Activated CD4-positive, alpha-beta T cell treated with anti-CD3 and anti-CD28 coated beads, Interleukin-2, amount 10 ng/mL, durations not matched to agents 24 days and 14 days (primary cell): Measurements from ENCODE around the gene MMP15. TPM values are rescaled to one million over a fixed set of nuclear protein-coding genes. Genes with fewer than 3 reads are reported as not detected.

Source experiments
- DNase-seq: peaks from one replicate; pipeline ENCODE4 v3.0.0; 2022
- H3K27ac Mint-ChIP-seq: one replicate; pipeline ENCODE4 v1.8.0; 2022; ENCODE audit warnings: mild to moderate bottlenecking, mixed read lengths
- H3K27me3 Mint-ChIP-seq: one replicate; pipeline ENCODE4 v1.8.0; 2022; ENCODE audit warnings: mixed read lengths
- H3K36me3 Mint-ChIP-seq: one replicate; pipeline ENCODE4 v1.8.0; 2022; ENCODE audit warnings: low read depth, mild to moderate bottlenecking, mixed read lengths
- H3K4me1 Mint-ChIP-seq: one replicate; pipeline ENCODE4 v1.8.0; 2021; ENCODE audit warnings: mixed read lengths
- H3K4me3 Mint-ChIP-seq: one replicate; pipeline ENCODE4 v1.8.0; 2022; ENCODE audit warnings: mild to moderate bottlenecking, moderate library complexity, mixed read lengths
- H3K9me3 Mint-ChIP-seq: one replicate; pipeline ENCODE4 v1.8.0; 2021; ENCODE audit warnings: mixed read lengths
- intact Hi-C: fragments of 100-400 bp; cut with micrococcal nuclease; formaldehyde crosslinking; loops from one replicate; pipeline ENCODE4 v1.15.1; 2023
- total RNA-seq: library from RNA; stranded (reverse); gene quantifications from 2 replicates; pipeline ENCODE4 v1.2.3, GENCODE V29; 2022

MMP15 gene
- total RNA-seq, 1 donor from 2014 or later: 0.89 TPM

DNA sequence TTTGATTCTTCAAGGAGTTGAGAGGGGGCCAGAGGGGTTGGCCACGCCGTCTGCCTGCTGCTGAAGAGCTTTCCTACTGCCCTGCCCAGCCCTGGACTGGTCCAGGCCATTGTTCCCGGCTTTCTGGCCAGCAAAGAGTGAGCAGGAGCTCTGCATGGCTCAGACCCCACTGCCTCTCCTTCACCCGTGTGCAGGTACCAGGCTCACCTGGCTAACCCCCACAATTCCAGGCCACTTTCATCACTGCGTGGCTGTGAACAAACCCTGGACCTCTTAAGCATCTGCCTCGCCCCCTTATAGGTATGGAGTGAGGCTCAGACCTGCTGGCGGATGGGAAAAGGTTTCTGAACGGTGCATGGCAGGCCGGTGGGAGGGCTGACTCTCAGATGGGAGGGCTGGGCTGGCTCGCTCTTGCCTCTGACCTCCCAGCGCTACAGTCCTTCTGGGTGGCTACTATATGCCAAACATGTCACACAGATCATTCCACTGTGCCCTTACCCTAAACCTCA is 33.9 kb upstream of the MMP15 start:
- no peaks in the 10 kb centered on the region for H3K9me3 Mint-ChIP-seq
- intact Hi-C loops: no loop called here

DNA sequence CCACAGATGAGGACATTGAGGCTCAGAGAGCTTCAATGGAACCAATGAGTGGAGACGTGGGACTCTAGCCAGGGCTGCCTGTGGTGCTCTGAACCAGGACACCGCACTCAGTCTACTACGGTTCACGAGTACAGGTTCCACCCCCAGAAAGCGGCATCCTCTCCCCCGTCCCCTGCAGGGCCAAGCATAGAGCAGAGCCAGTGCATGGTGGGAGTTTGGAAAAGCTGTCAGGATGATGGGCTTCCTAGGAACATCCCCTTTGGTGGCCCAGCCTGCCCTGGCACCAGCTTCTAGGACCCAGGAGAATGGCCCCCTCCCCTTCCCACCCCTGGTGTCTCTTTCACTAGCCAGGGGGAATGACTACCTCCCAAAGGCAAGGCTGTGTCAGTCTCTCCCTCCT is 33.5 kb upstream of the MMP15 start:
- H3K4me1 Mint-ChIP-seq: peaks cover 16% of the 10 kb centered on the region
- DNase-seq: no peak
- H3K4me3 Mint-ChIP-seq: no peak overlapping the region
- intact Hi-C loops: no loop called here
- no peaks in the 10 kb centered on the region for H3K9me3 Mint-ChIP-seq
- no peak overlapping the region for H3K27ac Mint-ChIP-seq
- H3K27me3 Mint-ChIP-seq: no peaks in the 10 kb centered on the region
- peaks cover 13% of the 10 kb centered on the region for H3K36me3 Mint-ChIP-seq

More for the DNA sequence above, 33.9 kb upstream of the MMP15 start:
- Mint-ChIP-seq H3K4me1 (peaks cover 16% of the 10 kb centered on the region), H3K36me3 (peaks cover 12% of the 10 kb centered on the region), H3K27ac (no peak overlapping the region), H3K27me3 (no peaks in the 10 kb centered on the region), H3K4me3 (no peak overlapping the region)
- DNase-seq: no peak

GRCh38 chr16:57993438-57993837 is 32.1 kb upstream of the MMP15 start:
- Mint-ChIP-seq H3K9me3 (no peaks in the 10 kb centered on the region), H3K27ac (no peak overlapping the region), H3K27me3 (no peaks in the 10 kb centered on the region), H3K4me1 (peaks cover 22% of the 10 kb centered on the region), H3K4me3 (no peak overlapping the region), H3K36me3 (peaks cover 20% of the 10 kb centered on the region)
- intact Hi-C loops: no loop called here
- no peak for DNase-seq

GRCh38 chr16:57993897-57994296 is 31.7 kb upstream of the MMP15 start:
- Mint-ChIP-seq H3K4me3 (no peak overlapping the region), H3K4me1 (peaks cover 27% of the 10 kb centered on the region), H3K27me3 (no peaks in the 10 kb centered on the region), H3K36me3 (peaks cover 21% of the 10 kb centered on the region), H3K27ac (no peak overlapping the region), H3K9me3 (no peaks in the 10 kb centered on the region)
- intact Hi-C loops: no loop called here
- no peak for DNase-seq

DNA sequence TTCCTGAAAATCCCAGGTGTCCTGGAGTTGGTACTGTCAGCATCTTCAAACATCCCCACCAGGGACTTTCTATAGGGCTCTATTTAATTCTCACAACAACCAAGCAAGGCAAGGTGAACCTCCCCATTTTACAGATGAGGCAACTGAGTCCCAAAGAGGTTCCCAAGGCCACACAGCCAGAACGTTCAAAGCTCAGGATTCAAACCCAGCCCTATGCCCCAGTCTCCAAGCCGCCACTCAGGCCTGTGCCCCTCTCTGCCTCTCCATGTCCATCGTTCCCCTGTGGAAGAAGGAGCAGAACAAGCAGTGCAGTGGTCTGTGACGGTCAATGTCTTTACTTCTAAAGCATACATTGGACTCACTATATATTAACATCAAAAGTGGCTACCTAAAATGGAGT is 31.2 kb upstream of the MMP15 start:
- DNase-seq: no peak
- intact Hi-C loops: no loop called here
- H3K4me1 Mint-ChIP-seq: peaks cover 31% of the 10 kb centered on the region
- peaks cover 21% of the 10 kb centered on the region for H3K36me3 Mint-ChIP-seq
- peak overlapping the region; percentile 28 for H3K4me3 Mint-ChIP-seq
- H3K27me3 Mint-ChIP-seq: no peaks in the 10 kb centered on the region
- H3K9me3 Mint-ChIP-seq: no peaks in the 10 kb centered on the region
- no peak overlapping the region for H3K27ac Mint-ChIP-seq

DNA sequence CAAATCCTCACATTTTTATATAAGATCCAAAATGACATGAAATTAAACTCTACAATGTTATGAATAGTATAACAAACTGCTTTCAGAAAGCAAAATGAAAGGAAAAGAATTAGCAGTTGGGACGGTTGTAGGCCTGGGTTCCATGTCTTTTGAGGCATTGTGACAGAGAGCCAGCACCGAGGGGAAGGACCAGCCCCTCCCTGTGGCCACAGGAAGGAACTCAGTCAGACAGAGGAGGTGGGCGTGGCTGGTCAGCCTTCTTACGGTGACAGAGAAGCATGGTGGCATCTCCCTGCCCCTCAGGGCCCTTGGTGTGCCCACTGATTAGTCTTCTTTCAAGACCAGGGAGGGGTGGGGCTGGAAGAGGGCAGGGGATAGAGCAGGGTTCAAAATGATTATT is 30.8 kb upstream of the MMP15 start:
- Mint-ChIP-seq H3K9me3 (no peaks in the 10 kb centered on the region), H3K27me3 (no peaks in the 10 kb centered on the region), H3K27ac (no peak overlapping the region), H3K4me3 (peak overlapping the region; percentile 28), H3K4me1 (peaks cover 32% of the 10 kb centered on the region), H3K36me3 (peaks cover 21% of the 10 kb centered on the region)
- DNase-seq: peak; percentile 85
- intact Hi-C loops: loop anchor here (5.0 kb wide), 1 partner anchor 187 kb away; no protein-coding TSS in a partner anchor

- H3K36me3 Mint-ChIP-seq: peaks cover 21% of the 10 kb centered on the region
- no peaks in the 10 kb centered on the region for H3K27me3 Mint-ChIP-seq
- DNase-seq: no peak
- peaks cover 32% of the 10 kb centered on the region for H3K4me1 Mint-ChIP-seq
- H3K9me3 Mint-ChIP-seq: no peaks in the 10 kb centered on the region
- H3K27ac Mint-ChIP-seq: no peak overlapping the region
- intact Hi-C loops: loop anchor here (5.0 kb wide), 1 partner anchor 189 kb away; no protein-coding TSS in a partner anchor
- H3K4me3 Mint-ChIP-seq: no peak overlapping the region
These were observed 29.7 kb upstream of the MMP15 start for GRCh38 chr16:57995721-57996405.

DNA sequence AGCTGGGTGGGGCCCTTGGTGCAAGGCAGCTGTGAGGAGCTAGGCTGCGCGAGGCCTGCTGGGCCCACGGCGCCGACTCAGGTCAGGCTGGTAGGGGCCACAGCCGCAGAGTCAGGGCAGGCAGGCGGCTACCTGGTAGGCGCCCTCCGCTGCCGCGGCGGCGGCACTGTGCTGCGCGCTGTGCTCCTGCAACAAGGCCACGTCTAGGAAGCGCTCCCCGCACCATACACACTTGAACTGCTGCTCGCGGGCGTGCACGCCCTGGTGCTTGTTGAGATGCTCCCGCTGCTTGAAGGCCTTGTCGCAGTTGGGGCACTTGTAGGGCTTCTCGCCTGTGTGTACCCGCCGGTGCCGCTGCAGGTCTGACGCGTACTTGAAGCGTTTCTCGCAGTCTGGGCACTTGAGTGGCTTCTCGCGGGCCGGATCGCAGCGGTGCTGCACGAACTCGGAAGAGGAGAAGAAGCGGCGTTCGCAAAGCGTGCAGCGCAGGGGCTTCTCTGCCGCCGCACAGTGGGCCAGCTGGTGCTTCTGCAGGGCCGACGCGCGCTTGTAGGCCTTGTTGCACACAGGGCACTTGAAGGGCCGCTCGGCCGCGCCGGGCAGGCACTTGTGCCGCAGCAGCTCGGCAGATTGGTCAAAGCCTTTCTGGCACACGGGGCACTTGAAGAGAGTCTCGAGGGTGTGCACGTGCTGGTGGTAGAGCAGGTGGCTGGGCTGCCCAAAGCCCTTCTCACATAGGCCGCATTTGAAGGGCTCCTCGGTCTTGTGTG is 29.0 kb upstream of the MMP15 start:
- Mint-ChIP-seq H3K9me3 (no peaks in the 10 kb centered on the region), H3K36me3 (peaks cover 24% of the 10 kb centered on the region), H3K4me1 (peaks cover 34% of the 10 kb centered on the region), H3K4me3 (no peak overlapping the region), H3K27ac (no peak overlapping the region), H3K27me3 (no peaks in the 10 kb centered on the region)
- DNase-seq: no peak
- intact Hi-C loops: loop anchor here (5.0 kb wide), 1 partner anchor 189 kb away; no protein-coding TSS in a partner anchor

DNA sequence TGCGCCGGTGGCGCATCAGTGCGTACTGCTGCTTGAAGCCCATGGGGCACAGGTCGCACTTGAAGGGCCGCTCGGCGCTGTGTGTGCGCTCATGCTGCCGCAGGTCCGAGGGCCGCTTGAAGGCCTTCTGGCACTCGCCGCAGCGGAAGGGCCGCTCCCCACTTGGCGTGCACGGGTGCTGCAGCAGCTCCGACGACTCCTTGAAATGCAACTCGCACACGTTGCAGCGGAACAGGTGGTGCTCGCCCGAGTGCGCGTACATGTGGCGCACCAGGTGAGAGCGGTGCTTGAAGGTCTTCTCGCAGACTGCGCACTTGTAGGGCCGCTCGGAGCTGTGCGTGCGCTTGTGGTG is 28.4 kb upstream of the MMP15 start:
- Mint-ChIP-seq H3K27me3 (no peaks in the 10 kb centered on the region), H3K27ac (no peak overlapping the region), H3K36me3 (peaks cover 24% of the 10 kb centered on the region), H3K9me3 (no peaks in the 10 kb centered on the region), H3K4me1 (peaks cover 40% of the 10 kb centered on the region), H3K4me3 (peak overlapping the region; percentile 47)
- no peak for DNase-seq
- intact Hi-C loops: loop anchor here (5.0 kb wide), 1 partner anchor 190 kb away; no protein-coding TSS in a partner anchor

DNA sequence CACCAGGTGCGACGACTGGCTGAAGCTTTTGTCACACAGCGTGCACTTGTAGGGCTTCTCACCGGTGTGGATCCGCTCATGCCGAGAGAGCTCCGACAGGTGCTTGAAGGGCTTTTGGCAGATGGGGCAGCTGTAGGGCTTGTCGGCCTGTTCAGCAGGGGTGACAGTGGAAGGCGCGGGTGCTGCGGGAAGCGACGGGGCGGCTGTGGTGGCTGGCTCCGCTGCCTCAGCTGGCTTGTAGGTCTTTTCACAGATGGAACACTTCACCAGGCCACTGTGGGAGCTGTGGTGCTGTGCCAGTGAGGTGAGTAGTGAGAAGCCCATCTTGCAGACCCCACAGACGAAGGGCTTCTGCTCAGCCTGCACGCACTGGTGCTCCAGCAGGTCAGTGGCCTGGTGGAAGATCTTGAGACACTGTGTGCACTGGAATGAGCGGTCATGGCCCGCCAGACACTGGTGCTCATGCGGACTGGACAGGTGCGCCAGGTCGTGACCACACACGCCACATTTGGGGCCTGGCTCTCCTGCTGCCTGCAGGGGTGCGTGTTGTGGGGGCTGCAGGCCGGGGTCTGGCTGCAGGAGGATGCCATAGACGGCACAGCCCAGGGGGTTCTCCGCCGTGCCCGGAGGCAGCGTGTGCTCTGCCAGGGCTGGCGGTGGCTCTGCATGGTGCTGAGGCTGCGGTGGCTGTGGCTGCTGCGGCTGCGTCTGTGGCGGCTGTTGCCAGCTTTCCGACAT is 27.9 kb upstream of the MMP15 start:
- Mint-ChIP-seq H3K9me3 (no peaks in the 10 kb centered on the region), H3K4me3 (peak overlapping the region; percentile 81), H3K27me3 (no peaks in the 10 kb centered on the region), H3K27ac (peak overlapping the region; percentile 39), H3K36me3 (peaks cover 29% of the 10 kb centered on the region), H3K4me1 (peaks cover 44% of the 10 kb centered on the region)
- intact Hi-C loops: loop anchor here (5.0 kb wide), 1 partner anchor 190 kb away; no protein-coding TSS in a partner anchor
- DNase-seq: no peak

- peak overlapping the region; percentile 87 for H3K27ac Mint-ChIP-seq
- peaks cover 44% of the 10 kb centered on the region for H3K4me1 Mint-ChIP-seq
- no peaks in the 10 kb centered on the region for H3K27me3 Mint-ChIP-seq
- H3K4me3 Mint-ChIP-seq: peak overlapping the region; percentile 81
- no peaks in the 10 kb centered on the region for H3K9me3 Mint-ChIP-seq
- intact Hi-C loops: loop anchor here (5.0 kb wide), 1 partner anchor 191 kb away; no protein-coding TSS in a partner anchor
- peaks cover 34% of the 10 kb centered on the region for H3K36me3 Mint-ChIP-seq
- DNase-seq: peak; percentile 90
These were observed 27.1 kb upstream of the MMP15 start for GRCh38 chr16:57998486-57998885.

DNA sequence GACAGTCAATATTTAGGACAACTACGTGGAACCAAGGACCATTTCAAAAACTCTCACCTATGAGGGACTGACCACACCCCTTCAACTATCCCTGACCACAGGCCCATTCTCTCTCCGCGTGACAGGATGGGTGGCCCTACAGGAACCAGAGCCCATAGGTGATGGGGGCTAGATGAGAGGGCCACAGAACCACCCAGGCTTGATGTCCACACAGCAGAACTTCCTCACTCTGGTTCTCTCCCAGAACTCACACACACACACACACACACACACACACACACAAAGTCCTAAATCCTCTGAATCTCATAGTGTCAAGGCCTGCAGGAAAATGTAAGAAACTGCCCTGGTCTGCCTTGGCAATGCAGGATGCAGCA is 26.6 kb upstream of the MMP15 start:
- no peak for DNase-seq
- no peaks in the 10 kb centered on the region for H3K9me3 Mint-ChIP-seq
- peaks cover 47% of the 10 kb centered on the region for H3K4me1 Mint-ChIP-seq
- H3K27ac Mint-ChIP-seq: peak overlapping the region; percentile 87
- intact Hi-C loops: loop anchor here (1.0 to 5.0 kb wide), 2 partner anchors 192 to 242 kb away; no protein-coding TSS in a partner anchor
- peak overlapping the region; percentile 81 for H3K4me3 Mint-ChIP-seq
- no peaks in the 10 kb centered on the region for H3K27me3 Mint-ChIP-seq
- H3K36me3 Mint-ChIP-seq: peaks cover 37% of the 10 kb centered on the region

GRCh38 chr16:57999366-57999970 is 26.1 kb upstream of the MMP15 start:
- Mint-ChIP-seq H3K9me3 (no peaks in the 10 kb centered on the region), H3K27me3 (no peaks in the 10 kb centered on the region), H3K36me3 (peaks cover 40% of the 10 kb centered on the region), H3K4me1 (peaks cover 46% of the 10 kb centered on the region), H3K4me3 (peak overlapping the region; percentile 81), H3K27ac (peak overlapping the region; percentile 87)
- DNase-seq: peak; percentile 82
- intact Hi-C loops: loop anchor here (1.0 to 5.0 kb wide), 2 partner anchors 192 to 242 kb away; no protein-coding TSS in a partner anchor
